Measurements from ENCODE around the gene CXCL14.

CXCL14 gene

DNA sequence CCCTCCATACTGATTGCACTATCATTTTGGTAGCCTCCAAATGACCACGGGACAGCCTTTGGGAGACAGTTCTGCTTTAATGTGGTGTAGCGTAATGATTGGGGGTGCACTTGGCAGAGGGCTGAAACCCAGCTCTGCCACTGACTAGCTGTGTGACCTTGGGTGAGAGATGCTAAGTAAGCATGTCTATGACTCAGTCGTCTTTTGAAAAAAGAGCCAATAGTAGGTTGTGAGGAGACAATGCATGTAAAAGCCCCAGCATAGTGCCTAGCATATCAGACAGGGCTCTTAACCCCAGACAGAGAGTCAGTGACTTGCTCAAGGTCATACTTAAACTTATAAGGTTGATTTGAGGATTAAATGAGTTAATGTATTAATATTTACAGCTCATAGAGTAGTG, 18.0 kb upstream of the CXCL14 start:
- no peak overlapping the region for H3K27ac ChIP-seq (ENCODE audit: low read depth, low read length)
- H3K27me3 ChIP-seq (ENCODE audit: control insufficient read depth, insufficient read depth, low read length) = no peaks in the 10 kb centered on the region; the same call in 1 of the 2 replicates
- no peaks in the 10 kb centered on the region for H3K36me3 ChIP-seq (ENCODE audit: control insufficient read depth, insufficient read depth, low read length)
- no peaks in the 10 kb centered on the region for H3K4me1 ChIP-seq (ENCODE audit: control insufficient read depth, insufficient read depth, low read length)
- H3K4me3 ChIP-seq (ENCODE audit: low read depth, low read length) = no peak overlapping the region
- no peaks in the 10 kb centered on the region for H3K9me3 ChIP-seq (ENCODE audit: control insufficient read depth, insufficient read depth, low read length)
- no peak overlapping the region for H3K9ac ChIP-seq (ENCODE audit: low read depth, low read length)

DNA sequence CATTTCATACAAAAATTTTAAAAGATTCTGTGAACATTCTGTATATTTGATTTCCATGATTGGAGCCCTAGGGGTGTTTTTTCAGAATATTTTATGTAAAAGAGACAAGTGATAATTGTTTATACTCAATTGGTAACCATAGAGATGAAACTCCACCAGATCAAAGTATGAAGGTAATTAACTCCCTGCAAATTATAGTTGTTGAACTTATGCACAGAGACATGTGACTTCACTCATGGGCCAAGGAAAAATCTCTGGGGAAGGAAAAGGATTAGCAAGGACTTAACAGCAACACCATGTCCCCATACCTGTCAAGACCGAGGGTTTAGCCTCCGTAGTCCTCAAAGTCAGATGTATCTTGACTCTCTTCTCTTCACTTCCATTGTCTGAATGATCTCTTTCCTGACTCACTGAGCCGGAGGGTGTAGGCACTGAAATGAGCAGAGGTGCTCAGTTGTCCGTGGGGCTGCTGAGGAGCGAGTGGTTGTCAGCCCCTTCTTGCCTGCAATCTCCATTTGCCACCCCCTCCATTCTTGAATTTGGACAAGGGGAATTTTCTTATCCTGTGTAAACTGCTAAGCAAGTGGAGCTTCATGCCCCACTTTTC, 17.5 kb upstream of the CXCL14 start:
- Histone ChIP-seq H3K36me3 (ENCODE audit: control insufficient read depth, insufficient read depth, low read length) (no peaks in the 10 kb centered on the region), H3K27me3 (ENCODE audit: control insufficient read depth, insufficient read depth, low read length) (no peaks in the 10 kb centered on the region; the same call in 1 of the 2 replicates), H3K9me3 (ENCODE audit: control insufficient read depth, insufficient read depth, low read length) (no peaks in the 10 kb centered on the region), H3K4me1 (ENCODE audit: control insufficient read depth, insufficient read depth, low read length) (no peaks in the 10 kb centered on the region), H3K4me3 (ENCODE audit: low read depth, low read length) (no peak overlapping the region), H3K27ac (ENCODE audit: low read depth, low read length) (no peak overlapping the region), H3K9ac (ENCODE audit: low read depth, low read length) (no peak overlapping the region)

DNA sequence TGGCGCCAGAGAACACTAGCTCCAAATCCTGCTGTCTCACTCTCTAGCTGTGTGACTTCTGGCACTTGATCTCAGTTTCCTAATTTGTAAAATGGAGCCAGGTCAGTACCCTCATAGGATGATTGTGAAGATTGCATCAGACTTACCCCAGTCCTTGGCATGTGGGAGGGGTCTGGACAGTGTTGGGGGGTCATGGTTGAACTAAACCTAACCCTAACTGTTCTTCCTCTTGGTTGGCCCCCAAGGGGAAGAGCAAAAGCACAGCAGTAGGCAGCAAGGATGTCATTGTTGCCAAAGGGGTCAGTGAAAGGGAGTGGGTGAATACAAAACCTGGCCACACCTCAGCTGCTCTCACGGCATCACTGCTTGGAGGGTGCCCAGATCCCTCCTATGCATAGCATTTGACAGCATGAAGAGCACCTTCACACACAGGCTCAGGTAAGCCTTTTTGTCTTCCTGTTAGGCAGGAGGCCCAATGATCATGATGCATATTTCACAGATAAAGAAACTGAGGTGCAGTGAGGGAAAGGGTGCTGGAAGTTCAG, 15.7 kb upstream of the CXCL14 start:
- Histone ChIP-seq H3K36me3 (ENCODE audit: control insufficient read depth, insufficient read depth, low read length) (no peaks in the 10 kb centered on the region), H3K27me3 (ENCODE audit: control insufficient read depth, insufficient read depth, low read length) (no peaks in the 10 kb centered on the region; the same call in 1 of the 2 replicates), H3K27ac (ENCODE audit: low read depth, low read length) (no peak overlapping the region), H3K4me1 (ENCODE audit: control insufficient read depth, insufficient read depth, low read length) (no peaks in the 10 kb centered on the region), H3K4me3 (ENCODE audit: low read depth, low read length) (no peak overlapping the region), H3K9me3 (ENCODE audit: control insufficient read depth, insufficient read depth, low read length) (no peaks in the 10 kb centered on the region), H3K9ac (ENCODE audit: low read depth, low read length) (no peak overlapping the region)

DNA sequence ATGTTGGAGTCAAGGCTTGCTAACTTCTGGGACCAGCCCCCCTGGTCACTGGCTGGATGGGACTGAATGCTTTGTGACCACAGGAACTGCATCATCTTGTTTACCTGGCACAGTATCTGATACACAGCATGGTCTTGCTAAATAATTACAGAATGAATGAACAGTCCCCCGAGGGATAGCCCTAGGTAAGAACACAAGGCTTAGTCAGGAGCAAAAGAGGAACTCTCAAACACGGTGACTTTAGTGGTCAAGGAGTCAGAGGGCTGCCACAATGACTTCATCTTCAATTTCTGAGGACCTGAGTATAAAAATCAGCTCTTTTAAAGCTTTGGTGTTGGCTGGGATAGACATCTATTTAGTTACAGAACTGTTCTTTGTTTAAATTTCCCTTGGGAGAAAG, 15.1 kb upstream of the CXCL14 start:
- Histone ChIP-seq H3K36me3 (ENCODE audit: control insufficient read depth, insufficient read depth, low read length) (no peaks in the 10 kb centered on the region), H3K27ac (ENCODE audit: low read depth, low read length) (no peak overlapping the region), H3K9ac (ENCODE audit: low read depth, low read length) (no peak overlapping the region), H3K27me3 (ENCODE audit: control insufficient read depth, insufficient read depth, low read length) (no peaks in the 10 kb centered on the region; the same call in 1 of the 2 replicates), H3K4me1 (ENCODE audit: control insufficient read depth, insufficient read depth, low read length) (no peaks in the 10 kb centered on the region), H3K4me3 (ENCODE audit: low read depth, low read length) (no peak overlapping the region), H3K9me3 (ENCODE audit: control insufficient read depth, insufficient read depth, low read length) (no peaks in the 10 kb centered on the region)

- Histone ChIP-seq H3K4me3 (ENCODE audit: low read depth, low read length) (no peak overlapping the region), H3K27me3 (ENCODE audit: control insufficient read depth, insufficient read depth, low read length) (no peaks in the 10 kb centered on the region)
These were observed 14.3 kb upstream of the CXCL14 start for GRCh38 chr5:135593141-135593540.

GRCh38 chr5:135592312-135593045, 13.7 kb upstream of the CXCL14 start:
- no peaks in the 10 kb centered on the region for H3K27me3 ChIP-seq (ENCODE audit: control insufficient read depth, insufficient read depth, low read length)
- H3K4me1 ChIP-seq (ENCODE audit: control insufficient read depth, insufficient read depth, low read length) = no peaks in the 10 kb centered on the region
- H3K9me3 ChIP-seq (ENCODE audit: control insufficient read depth, insufficient read depth, low read length) = no peaks in the 10 kb centered on the region
- no peak overlapping the region for H3K27ac ChIP-seq (ENCODE audit: low read depth, low read length)
- no peak overlapping the region for H3K4me3 ChIP-seq (ENCODE audit: low read depth, low read length)
- H3K9ac ChIP-seq (ENCODE audit: low read depth, low read length) = no peak overlapping the region
- H3K36me3 ChIP-seq (ENCODE audit: control insufficient read depth, insufficient read depth, low read length) = no peaks in the 10 kb centered on the region

More at GRCh38 chr5:135593141-135593540, 14.3 kb upstream of the CXCL14 start:
- Histone ChIP-seq H3K9me3 (ENCODE audit: control insufficient read depth, insufficient read depth, low read length) (no peaks in the 10 kb centered on the region), H3K9ac (ENCODE audit: low read depth, low read length) (no peak overlapping the region), H3K27ac (ENCODE audit: low read depth, low read length) (no peak overlapping the region), H3K4me1 (ENCODE audit: control insufficient read depth, insufficient read depth, low read length) (no peaks in the 10 kb centered on the region), H3K36me3 (ENCODE audit: control insufficient read depth, insufficient read depth, low read length) (no peaks in the 10 kb centered on the region)

GRCh38 chr5:135591277-135591676, 12.5 kb upstream of the CXCL14 start:
- Histone ChIP-seq H3K4me3 (ENCODE audit: low read depth, low read length) (no peak overlapping the region), H3K36me3 (ENCODE audit: control insufficient read depth, insufficient read depth, low read length) (no peaks in the 10 kb centered on the region), H3K4me1 (ENCODE audit: control insufficient read depth, insufficient read depth, low read length) (no peaks in the 10 kb centered on the region), H3K9me3 (ENCODE audit: control insufficient read depth, insufficient read depth, low read length) (no peaks in the 10 kb centered on the region), H3K27me3 (ENCODE audit: control insufficient read depth, insufficient read depth, low read length) (no peaks in the 10 kb centered on the region), H3K9ac (ENCODE audit: low read depth, low read length) (no peak overlapping the region), H3K27ac (ENCODE audit: low read depth, low read length) (no peak overlapping the region)

DNA sequence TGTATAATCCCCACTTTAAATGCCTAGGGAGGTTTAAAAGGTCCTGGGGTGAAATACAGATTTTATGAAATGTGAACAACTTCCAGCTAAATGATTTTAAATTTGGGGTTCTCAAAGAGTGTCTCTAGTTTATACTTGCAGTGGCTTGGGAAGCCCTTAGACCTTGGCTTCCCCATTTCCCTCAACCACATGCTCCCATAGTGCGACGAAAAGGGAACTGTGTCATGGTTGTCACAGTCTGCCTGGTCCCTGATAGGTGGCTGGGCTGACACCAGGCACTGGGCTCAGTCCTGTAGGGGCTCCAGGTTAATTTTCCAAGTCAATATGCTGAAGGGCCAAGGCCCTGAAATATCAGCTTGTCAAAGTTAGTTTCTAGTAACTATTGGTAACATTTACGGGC, 10.4 kb upstream of the CXCL14 start:
- Histone ChIP-seq H3K9ac (ENCODE audit: low read depth, low read length) (no peak overlapping the region), H3K27ac (ENCODE audit: low read depth, low read length) (no peak overlapping the region), H3K36me3 (ENCODE audit: control insufficient read depth, insufficient read depth, low read length) (no peaks in the 10 kb centered on the region), H3K27me3 (ENCODE audit: control insufficient read depth, insufficient read depth, low read length) (no peaks in the 10 kb centered on the region), H3K4me3 (ENCODE audit: low read depth, low read length) (no peak overlapping the region), H3K4me1 (ENCODE audit: control insufficient read depth, insufficient read depth, low read length) (no peaks in the 10 kb centered on the region), H3K9me3 (ENCODE audit: control insufficient read depth, insufficient read depth, low read length) (no peaks in the 10 kb centered on the region)

GRCh38 chr5:135587721-135588663, 9.2 kb upstream of the CXCL14 start:
- H3K27me3 ChIP-seq (ENCODE audit: control insufficient read depth, insufficient read depth, low read length) = 0 out of 2 replicates have a peak, but pooled peaks cover 2% of the 10 kb centered on the region
- no peak overlapping the region for H3K27ac ChIP-seq (ENCODE audit: low read depth, low read length)
- no peaks in the 10 kb centered on the region for H3K9me3 ChIP-seq (ENCODE audit: control insufficient read depth, insufficient read depth, low read length)
- H3K4me1 ChIP-seq (ENCODE audit: control insufficient read depth, insufficient read depth, low read length) = no peaks in the 10 kb centered on the region
- no peak overlapping the region for H3K9ac ChIP-seq (ENCODE audit: low read depth, low read length)
- H3K4me3 ChIP-seq (ENCODE audit: low read depth, low read length) = no peak overlapping the region
- H3K36me3 ChIP-seq (ENCODE audit: control insufficient read depth, insufficient read depth, low read length) = no peaks in the 10 kb centered on the region

DNA sequence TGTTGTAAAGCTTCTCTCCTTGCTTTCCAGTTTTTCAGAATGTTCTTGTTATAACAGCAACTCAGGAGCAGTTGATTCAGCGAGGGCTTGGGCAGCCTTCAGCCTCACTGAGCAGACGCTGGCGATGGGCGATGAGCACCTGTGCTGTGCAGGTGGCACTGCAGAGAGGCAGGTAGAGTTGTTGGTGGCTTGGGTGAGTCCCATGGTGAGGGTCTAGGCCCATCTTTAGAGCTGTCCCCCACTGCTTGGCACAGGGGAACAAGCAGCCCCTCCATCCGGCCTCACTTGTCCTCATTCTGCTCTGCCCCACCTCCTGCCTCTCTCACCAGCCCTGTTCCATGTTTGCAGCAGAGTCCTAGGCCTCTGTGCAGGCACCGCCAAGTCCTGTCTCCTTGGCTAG, 6.1 kb upstream of the CXCL14 start:
- Histone ChIP-seq H3K36me3 (ENCODE audit: control insufficient read depth, insufficient read depth, low read length) (no peaks in the 10 kb centered on the region), H3K4me3 (ENCODE audit: low read depth, low read length) (no peak overlapping the region), H3K27me3 (ENCODE audit: control insufficient read depth, insufficient read depth, low read length) (peaks cover 28% of the 10 kb centered on the region), H3K27ac (ENCODE audit: low read depth, low read length) (no peak overlapping the region), H3K9ac (ENCODE audit: low read depth, low read length) (no peak overlapping the region), H3K4me1 (ENCODE audit: control insufficient read depth, insufficient read depth, low read length) (no peaks in the 10 kb centered on the region), H3K9me3 (ENCODE audit: control insufficient read depth, insufficient read depth, low read length) (no peaks in the 10 kb centered on the region)
